Stimulated activated CD4-positive, alpha-beta T cell treated with anti-CD3 and anti-CD28 coated beads, Interleukin-1b, Interleukin-23, amount 100 ng/mL, for 4 hours (primary cell): ENCODE data around the gene GSDMA.

ENCODE experiments used
- DNase-seq, 2 donors: peaks; one replicate each; pipeline ENCODE4 v3.0.0-alpha.2; 2020; ENCODE audit warnings: low read depth in 2 of 2

Gene GSDMA

GRCh38 chr17:40022497-40022896, 59.7 kb downstream of the GSDMA start:
- DNase-seq = no peak

- DNase-seq = no peak
Observed at GRCh38 chr17:40022961-40023541, 60.2 kb downstream of the GSDMA start.

- DNase-seq = no peak
Observed at GRCh38 chr17:40023590-40024292, 60.9 kb downstream of the GSDMA start.

- DNase-seq = no peak
Observed at GRCh38 chr17:40024901-40025300, 62.1 kb downstream of the GSDMA start.

GRCh38 chr17:40025559-40025958, 62.8 kb downstream of the GSDMA start:
- no peak for DNase-seq

- DNase-seq = peak in 1 of 2 donors; percentile 8
Observed at GRCh38 chr17:40025991-40026815, 63.4 kb downstream of the GSDMA start.

GRCh38 chr17:40026816-40027613, 64.2 kb downstream of the GSDMA start:
- DNase-seq = peak; percentile 61 to 68
